Measurements from ENCODE around the gene TPTE2. TPM values are rescaled to one million over a fixed set of nuclear protein-coding genes. Genes with fewer than 3 reads are reported as not detected.

TPTE2 gene
- total and polyA plus RNA-seq, 10 of the 15 experiments (the other 5 are each of a cell fraction or from before 2014, with no cell fraction given) = 0.31 to 1.9 (median 1.2) TPM

DNA sequence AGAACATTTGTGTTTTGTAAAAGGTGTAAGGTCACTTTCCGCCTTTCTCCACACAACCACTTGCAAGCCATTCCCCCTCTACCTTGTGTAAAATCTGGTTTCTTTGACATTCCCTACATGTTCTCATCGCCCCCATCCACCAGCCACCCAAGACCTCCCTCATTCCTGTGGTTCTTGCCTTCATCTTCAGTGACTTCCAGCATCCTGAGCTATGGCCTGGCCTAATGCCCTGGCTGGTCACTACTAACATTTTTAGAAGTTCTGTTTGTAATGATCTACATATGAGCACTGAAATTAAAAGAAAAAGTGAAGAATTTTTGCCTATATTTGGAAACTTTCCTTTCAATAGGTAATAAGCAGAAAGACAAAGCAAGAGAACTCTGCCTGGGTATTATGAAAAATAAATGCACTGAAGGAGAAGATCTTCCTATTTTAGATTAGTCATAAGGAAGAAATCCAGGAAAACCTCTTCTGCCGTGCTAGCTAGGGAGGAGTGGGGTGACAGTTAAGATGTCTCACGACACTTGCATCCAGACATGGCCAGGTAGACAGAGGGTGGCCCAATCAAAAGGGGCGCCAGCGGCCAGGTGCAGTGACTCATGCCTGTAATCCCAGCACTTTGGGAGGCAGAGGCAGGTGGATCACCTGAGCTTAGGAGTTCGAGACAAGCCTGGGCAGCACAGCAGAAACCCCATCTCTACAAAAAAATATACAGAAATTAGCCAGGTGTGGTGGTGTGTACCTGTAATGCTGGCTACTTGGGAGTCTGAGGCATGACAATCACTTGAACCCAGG, 44.0 kb upstream of the TPTE2 start (continued):
- TF ChIP-seq, protein P1, sequence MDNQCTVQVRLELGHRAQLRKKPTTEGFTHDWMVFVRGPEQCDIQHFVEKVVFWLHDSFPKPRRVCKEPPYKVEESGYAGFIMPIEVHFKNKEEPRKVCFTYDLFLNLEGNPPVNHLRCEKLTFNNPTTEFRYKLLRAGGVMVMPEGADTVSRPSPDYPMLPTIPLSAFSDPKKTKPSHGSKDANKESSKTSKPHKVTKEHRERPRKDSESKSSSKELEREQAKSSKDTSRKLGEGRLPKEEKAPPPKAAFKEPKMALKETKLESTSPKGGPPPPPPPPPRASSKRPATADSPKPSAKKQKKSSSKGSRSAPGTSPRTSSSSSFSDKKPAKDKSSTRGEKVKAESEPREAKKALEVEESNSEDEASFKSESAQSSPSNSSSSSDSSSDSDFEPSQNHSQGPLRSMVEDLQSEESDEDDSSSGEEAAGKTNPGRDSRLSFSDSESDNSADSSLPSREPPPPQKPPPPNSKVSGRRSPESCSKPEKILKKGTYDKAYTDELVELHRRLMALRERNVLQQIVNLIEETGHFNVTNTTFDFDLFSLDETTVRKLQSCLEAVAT (IDR thresholded peaks at IDR 0.05) = no peak

DNA sequence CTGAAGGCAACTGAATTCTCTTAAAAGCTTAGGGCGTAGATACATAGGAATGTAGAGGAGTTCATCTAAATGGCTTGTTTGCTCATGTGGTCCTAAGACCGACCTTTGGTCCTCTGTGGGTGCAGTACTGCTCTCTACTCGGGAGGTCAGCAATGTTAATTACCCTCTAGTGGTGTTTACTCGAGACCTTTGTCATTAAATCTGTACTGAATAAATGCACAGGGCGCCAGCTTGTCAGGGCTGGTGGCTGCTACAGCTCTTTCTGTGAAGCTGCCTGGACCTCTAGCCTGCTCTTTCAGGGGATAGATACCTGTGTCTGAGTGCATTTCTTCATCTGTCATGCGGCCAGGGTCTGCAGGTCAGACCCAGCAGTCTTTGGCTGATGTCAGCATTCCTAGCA, 43.0 kb upstream of the TPTE2 start:
- Histone ChIP-seq H3K9me3 (replicated peaks; ENCODE audit: control insufficient read depth, insufficient read depth, low read length) (no peaks in the 10 kb centered on the region; the same call in 1 of the 3 replicates), H3K4me3 (no peak overlapping the region), H3K9ac (ENCODE audit: control insufficient read depth, insufficient read depth, low read length) (no peak overlapping the region), H3K36me3 (ENCODE audit: control insufficient read depth in 2 of 2, insufficient read depth in 2 of 2, low read length in 1 of 2) (peaks cover 0 to 3% of the 10 kb centered on the region in 2 experiments; a peak in 1 of 4 replicates), H3K4me1 (ENCODE audit: control insufficient read depth, insufficient read depth, low read length) (0 out of 2 replicates have a peak, but pooled peaks cover 3% of the 10 kb centered on the region), H2AFZ (ENCODE audit: control insufficient read depth, low read depth, low read length) (no peak overlapping the region), H3K27me3 (replicated peaks in 1 of 2; ENCODE audit: control insufficient read depth in 2 of 2, insufficient read depth in 2 of 2, low read length in 1 of 2) (no peaks in the 10 kb centered on the region), H3K4me2 (ENCODE audit: control insufficient read depth, insufficient read depth) (no peak overlapping the region), H4K20me1 (ENCODE audit: control insufficient read depth, insufficient read depth) (no peaks in the 10 kb centered on the region), H3K79me2 (ENCODE audit: control insufficient read depth, insufficient read depth, low read length) (peaks cover 16% of the 10 kb centered on the region), H3K27ac (ENCODE audit: control insufficient read depth, insufficient read depth) (no peak overlapping the region)
- no TSS peak for BruUV-seq (replicated peaks)
- 68% methylated on average over 6 of the region's 6 CpGs for WGBS (ENCODE audit: insufficient coverage, insufficient replicate concordance, low lambda C conversion rate, missing lambda C conversion rate)
- TF ChIP-seq, protein P2, sequence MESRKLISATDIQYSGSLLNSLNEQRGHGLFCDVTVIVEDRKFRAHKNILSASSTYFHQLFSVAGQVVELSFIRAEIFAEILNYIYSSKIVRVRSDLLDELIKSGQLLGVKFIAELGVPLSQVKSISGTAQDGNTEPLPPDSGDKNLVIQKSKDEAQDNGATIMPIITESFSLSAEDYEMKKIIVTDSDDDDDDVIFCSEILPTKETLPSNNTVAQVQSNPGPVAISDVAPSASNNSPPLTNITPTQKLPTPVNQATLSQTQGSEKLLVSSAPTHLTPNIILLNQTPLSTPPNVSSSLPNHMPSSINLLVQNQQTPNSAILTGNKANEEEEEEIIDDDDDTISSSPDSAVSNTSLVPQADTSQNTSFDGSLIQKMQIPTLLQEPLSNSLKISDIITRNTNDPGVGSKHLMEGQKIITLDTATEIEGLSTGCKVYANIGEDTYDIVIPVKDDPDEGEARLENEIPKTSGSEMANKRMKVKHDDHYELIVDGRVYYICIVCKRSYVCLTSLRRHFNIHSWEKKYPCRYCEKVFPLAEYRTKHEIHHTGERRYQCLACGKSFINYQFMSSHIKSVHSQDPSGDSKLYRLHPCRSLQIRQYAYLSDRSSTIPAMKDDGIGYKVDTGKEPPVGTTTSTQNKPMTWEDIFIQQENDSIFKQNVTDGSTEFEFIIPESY (IDR thresholded peaks at IDR 0.05) = peak; percentile 81
- TF ChIP-seq MEF2B (IDR thresholded peaks at IDR 0.05; ENCODE audit: partially characterized antibody, poor library complexity, severe bottlenecking) = no peak
- ChIA-PET RAD21 (ENCODE audit: unreplicated experiment) (no interaction called here), SMC1A (ENCODE audit: uncharacterized antibody, unreplicated experiment) (no interaction called here), POLR2A (no interaction called here), CTCF (interaction anchor here (0.7 to 1.1 kb wide), 2 partner anchors 29 to 452 kb away, joined by 3 read pairs; partner anchors contain the start of gene MPHOSPH8)
- FAIRE-seq (no peak), ATAC-seq (no peak), DNase-seq (ENCODE audit: low read depth, low spot score) (no peak)
- intact Hi-C loops (cut with micrococcal nuclease; ENCODE audit: unreplicated experiment) = no loop called here
- in situ Hi-C loops (cut with MboI) = loop anchor here (5.0 kb wide), 1 partner anchor 48 kb away; no protein-coding TSS in a partner anchor
